HG02678 (cell line): ENCODE measurements around the gene C1S.
"Not testable (repeated sequence)": the region's sequence is repeated elsewhere in the genome, so short reads cannot be mapped to it uniquely, and the experiment has no call there.

ENCODE experiments used
- ATAC-seq: cut with Tn5 transposase; IDR thresholded peaks from one replicate; pipeline ENCODE4 v1.9.1; 2021; ENCODE audit warnings: mild to moderate bottlenecking, moderate library complexity; ENCODE audit not compliant: unreplicated experiment

Gene C1S

DNA sequence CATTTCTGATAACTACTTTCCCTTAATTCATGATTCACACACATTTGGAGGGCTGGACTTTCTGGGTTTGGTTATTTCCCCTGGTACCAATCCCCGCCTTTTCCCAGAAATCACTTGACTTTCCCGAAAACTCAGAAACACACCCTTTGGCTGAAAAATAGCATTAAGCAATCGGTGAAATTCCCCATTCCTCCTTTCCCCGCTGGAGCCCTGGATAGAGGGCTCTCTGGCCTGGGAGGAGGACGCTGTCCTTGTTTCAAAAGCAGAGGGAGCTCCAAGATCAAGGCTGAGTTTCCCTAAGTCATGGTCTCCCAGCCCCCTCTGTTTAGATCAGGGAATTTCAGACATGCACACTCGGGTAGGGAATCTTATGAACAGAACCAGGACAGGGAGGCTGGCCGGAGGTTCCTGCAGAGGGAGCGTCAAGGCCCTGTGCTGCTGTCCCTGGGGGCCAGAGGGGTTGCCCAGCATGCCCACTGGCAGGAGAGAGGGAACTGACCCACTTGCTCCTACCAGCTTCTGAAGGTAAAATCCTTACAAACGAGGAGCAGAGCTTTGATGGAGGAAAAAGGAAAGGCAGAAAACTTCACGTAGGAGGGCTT, at the start of gene C1S:
C1S (plus strand) TSS at position 366 of the 602 bp plus-strand sequence. CDS start 1,195 bp downstream, outside the sequence.
- ATAC-seq: no peak

DNA sequence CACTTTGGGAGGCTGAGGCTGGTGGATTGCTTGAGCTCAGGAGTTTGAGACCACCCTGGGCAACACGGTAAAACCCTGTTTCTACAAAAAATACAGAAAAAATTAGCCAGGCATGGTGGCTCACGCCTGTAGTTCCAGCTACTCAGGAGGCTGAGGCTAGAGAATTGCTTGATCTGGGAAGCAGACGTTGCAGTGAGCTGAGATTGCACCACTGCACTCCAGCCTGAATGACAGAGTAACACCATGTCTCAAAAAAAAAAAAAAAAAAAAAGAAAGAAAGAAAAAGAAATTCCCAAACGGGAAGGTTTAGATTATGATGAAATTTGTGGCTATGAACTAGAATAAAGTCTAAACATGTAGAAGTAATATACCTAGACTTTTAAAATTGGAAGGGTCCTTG, 49.1 kb upstream of the C1S start:
- ATAC-seq: not testable (repeated sequence)

DNA sequence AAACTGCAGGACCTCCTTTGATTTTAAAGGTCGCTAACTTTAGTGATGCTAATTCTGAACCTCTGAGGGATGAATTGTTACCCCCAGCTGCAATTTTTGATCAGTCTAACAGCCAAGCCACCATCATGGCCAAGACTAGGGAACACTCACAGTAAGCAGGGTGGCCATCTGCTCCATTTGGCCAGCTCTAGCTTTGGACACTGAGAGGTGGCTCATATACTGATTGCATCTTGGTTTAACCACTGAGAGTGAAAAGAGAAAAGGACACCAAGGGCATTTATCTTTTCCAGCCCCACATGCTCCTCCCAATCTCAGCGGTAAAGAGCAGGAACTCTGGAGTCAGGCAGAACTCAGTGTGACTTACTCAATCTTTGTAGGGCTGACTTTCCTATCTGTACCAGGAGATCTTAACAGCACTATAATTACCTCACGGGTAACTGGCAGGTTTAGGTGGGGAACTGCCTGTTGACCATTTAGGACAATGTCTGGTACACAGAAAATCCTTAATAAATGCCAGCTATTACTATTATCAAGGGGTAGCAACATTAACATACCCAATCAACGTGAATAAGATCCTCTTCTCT, 48.4 kb upstream of the C1S start:
- no peak for ATAC-seq

DNA sequence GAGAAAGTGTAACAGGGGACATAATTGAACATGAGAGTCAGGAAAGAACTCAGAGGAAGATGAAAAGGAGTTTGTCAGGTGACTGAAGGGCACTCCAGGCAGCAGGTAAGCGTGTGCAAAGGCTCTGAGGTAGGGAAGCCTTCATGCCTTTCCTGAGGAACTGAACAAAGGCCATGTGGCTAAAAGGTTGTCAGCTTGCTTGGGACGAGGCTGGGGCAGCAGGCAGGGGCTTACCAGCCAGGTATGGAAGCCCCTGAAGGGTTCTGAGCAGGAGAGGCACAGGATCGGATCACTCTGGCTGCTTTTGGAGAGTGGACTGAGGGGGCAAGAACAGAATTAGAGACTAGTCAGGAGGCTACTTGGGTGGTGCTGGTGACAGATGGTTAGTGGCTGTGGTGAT, 47.4 kb upstream of the C1S start:
- no peak for ATAC-seq

DNA sequence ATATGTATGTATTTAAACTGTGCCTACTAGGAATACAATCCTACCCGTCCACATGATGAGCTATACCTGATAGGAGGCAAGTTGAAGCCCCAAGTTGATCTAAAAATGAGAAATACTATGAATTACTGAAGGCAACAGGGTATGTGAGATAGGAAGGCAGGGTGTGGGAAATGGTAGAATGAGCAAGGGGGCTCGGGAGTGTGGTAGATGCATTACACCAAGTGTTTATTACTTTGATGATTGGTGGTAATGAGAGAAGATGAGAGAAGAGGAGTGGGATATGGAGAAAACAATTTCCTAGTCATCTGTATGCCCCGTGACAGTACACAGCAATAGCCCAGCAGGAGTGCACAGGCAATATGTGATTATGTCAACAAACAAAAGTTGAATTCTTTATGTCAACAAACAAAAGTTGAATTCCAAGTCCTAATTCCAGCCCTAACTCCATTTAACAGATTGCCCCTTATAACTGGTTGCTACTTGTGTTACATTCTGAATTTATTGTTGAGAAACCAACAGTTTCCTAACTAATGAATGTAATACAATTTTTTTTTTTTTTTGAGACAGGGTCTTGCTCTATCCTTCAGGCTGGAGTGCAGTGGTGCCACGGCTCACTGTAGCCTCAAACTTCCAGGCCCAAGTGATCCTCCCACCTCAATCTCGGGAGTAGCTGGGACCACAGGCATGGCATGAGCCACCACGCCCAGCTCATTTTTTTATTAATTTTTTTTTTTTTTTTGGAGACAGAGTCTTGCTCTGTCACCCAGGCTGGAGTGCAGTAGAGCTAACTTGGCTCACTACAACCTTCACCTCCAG, 44.8 kb upstream of the C1S start:
- no peak for ATAC-seq

DNA sequence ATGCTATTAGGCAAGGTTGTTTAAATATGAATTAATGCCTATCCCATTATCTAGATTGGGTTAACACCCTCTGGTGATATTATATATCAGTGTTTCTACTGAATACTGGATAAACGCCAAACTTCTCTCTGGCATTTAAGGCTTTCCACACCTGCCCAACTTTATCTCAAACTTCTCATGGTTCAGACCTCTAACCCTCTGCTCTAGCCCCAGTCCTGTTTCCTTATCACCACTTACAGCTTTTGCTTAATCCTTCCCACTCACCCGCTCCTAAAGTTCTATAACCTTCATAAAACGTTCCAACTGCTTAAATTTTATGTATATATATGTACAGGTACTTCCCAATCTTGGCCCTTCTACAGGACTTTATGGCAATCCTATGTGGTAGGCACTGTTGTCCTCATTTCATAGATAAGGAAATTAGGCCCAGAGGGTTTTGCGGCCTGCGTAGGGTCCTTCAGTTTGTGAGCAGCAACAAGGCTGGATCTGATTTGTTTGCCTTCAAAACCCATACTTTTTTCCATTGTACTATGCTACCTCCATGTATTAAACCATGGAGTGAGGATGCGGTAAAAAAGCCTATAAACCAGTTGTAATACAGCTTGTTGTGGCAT, 43.5 kb upstream of the C1S start:
- ATAC-seq: no peak

DNA sequence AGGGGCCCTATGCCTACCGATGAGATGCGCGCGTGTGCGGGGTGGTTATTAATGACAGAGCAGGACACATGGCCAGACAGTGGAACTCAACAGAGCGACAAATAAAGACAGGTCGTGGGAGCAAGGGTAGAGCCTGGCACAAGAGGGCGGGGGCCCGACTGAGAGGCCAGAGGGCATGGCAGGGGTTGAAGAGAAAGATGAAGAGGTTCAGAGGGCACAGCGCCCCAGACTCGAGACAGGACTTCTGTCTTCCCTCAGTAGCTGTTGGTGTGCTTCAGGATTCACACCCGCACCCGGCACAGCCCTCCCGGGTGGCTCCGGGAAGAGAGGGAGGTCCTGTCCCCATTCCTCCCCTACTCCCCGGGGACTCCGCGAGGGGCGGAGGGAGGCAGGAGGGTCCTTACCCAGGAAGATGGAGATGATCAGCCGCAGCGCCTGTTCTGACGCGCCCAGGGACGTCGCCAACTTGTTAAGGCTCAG, 42.6 kb upstream of the C1S start:
- ATAC-seq: peak; percentile 22

DNA sequence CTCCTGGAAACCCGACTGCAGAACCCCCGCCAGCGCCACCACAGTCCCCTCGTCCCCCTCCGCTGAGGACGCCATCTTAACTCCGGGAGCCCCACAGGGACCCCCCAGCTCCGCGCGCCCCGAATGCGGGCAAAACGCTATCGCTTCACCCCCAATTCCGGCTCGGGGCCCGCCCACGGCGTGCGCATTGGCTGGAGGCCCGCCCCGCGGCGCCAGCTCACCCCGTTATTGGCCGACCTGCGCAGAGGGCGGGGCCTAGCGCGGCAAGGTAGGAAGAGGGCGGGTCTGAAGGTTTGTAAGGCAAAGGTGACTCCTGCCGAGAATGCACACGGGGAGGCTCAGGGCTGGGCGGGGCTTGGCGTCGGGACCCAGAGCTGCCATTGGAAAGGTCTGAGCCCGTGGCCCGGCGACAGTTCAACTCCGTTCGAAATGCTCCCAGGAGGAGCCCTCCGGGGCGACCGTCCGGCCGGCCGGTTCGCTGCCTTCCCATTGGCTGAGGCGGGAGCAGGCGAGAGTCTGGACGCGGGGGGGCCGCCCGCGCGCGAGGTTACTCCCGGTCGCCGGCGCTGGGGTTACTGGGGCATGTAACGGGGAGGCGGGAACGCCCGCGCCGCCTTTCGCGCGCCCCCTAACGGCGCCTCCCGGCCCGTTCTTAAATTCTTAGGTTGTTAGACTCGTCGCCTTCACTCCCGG, 42.0 kb upstream of the C1S start, which contains the start of gene LPCAT3:
LPCAT3 (minus strand) TSS at position 127 of the 693 bp plus-strand sequence; CDS start at position 75, 52 bp downstream.
- ATAC-seq: peak; percentile 91

DNA sequence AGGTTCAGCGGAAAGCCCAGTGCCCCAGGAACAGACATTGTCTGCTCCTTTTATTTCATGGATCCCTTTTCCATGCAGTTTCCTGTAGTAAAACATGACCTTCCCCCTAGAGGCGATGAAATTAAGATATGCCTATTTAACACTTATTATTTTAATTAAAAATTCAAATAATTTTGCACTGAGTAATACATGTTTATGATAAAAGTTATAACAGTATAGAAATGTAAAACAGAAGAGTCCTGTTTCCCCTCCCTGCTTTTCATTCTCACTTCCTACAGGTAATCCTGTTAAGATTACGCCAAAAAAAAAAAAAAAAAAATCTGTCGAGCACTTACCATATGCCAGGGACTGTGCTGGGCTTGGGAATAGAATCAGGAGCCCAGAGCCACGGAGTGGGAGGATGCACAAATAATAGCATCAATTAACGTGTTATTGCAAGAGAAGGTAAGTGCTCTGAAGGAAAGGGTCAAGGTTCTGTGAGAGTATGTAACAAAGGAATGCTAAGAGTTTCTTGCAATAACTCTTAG, 41.4 kb upstream of the C1S start:
- ATAC-seq: no peak

DNA sequence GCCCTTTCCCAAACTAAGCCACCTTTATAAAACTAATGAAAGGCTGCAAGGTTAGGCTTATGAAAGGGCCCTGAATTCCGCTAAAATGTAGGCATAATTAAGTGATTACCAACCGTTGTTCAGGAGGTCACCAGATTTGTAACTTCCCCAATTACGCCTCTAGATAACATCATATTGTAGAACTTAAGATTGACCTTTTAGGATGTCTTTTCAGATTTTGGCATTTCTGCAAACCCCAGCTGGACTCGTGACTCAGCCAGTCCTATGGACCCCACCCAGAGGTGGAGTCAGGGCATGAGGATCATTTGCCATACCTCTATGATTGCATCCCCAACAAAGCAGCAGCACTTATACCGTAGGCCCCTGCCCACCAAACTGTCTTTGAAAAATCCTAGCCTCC, 38.6 kb upstream of the C1S start:
- ATAC-seq: no peak

DNA sequence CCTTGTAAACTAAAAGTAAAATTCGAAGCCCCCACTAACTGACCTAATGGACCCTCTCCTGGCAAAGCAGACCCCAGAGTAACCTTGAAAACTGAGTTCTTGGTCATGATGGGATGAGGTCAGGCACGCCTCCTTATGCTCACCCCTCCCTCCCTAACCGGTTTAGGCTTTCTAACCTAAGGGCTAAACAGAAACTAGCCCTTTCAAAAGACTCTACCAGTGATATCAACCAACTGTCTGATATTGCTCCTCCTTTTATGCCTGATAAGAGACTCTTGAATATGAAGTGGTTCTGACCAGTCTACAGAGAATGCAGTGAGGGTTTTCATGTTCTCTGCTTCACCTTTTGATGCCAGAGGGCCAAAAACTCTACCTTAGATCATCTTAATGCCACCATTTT, 37.4 kb upstream of the C1S start:
- ATAC-seq: no peak

DNA sequence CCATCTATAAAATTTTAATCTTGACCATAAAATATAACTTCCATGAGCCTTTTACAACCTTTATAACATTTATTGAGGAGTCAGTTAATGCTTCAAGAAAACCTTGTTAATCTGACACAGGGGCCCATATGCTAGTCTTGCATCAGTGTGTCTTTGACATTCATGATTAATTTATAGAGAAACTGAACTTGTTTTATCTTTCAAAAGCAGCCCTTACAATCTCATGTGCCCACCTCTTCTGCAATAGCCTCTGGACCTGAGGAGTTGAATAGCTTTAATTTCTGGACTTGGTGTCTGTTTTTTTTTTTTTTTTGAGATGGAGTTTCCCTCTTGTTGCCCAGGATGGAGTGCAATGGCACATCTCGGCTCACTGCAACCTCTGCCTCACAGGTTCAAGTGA, 33.7 kb upstream of the C1S start:
- ATAC-seq: no peak

DNA sequence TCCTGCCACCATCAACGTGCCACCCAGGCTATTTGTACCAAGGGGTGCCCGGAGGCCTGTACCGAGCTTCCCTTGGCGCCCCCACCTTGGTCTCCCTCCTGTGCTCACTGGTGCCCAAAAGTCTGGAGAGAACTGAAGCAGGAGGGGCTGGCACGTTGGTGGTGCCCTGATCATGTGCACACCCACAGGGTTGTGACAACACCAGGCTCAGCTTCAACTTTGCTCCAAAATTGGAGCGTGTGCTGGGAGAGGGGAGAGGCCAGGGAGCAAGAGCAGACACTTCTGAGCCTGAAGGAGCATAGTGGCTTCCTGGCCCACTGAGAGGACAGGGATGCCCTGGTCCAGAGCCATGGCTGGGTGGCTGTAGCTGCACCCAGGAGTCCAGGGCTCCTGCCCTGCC, 29.2 kb upstream of the C1S start:
- ATAC-seq: no peak

DNA sequence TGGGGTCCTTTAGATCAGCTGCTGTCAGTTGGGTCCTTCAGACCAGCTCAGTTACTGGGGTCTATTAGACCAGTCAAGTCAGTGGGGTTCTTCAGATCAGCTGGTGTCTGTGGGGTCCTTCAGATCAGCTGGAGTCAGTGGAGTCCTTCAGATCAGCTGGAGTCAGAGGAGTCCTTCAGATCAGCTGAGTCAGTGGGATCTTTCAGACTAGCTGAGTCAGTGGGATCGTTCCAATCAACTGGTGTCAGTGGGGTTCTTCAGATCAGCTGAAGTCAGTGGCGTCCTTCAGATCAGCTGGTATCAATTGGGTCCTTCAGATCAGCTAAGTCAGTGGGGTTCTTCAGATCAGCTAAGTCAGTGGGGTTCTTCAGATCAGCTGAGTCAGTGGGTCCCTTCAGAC, 27.5 kb upstream of the C1S start:
- no peak for ATAC-seq

DNA sequence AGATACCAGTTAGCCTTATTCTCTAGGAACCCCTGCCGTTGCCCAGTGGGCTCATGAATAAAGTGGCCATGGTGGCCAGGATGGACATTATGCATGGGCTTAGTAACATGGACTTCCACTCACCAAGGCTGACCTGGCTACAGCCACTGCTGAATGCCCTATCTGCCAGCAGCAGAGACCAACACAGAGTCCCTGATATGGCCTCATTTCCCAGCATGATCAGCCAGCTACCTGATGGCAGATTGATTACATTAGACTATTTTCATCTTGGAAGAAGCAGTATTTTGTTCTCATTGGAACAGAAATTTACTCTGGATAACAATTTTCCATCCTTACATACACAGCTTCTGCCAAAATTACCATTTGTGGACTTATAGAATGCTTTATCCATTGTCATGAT, 26.1 kb upstream of the C1S start:
- ATAC-seq: no peak

DNA sequence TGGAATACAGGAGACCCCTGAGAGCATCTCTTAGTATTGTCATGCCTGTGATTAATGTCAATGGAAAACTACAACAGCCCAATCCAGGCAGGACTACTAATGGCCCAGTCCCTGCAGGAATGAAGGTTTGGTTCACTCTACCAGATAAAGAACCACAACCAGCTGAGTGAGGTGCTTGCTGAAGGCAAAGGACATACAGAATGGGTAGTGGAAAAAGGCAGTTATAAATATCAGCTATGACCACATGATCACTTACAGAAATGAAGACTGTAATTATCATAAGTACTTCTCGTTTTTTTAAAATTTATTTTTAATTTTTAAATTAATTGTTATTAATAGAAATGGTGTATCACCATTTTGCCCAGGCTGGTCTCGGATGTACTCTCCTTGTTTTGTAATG, 25.1 kb upstream of the C1S start:
- ATAC-seq: no peak

DNA sequence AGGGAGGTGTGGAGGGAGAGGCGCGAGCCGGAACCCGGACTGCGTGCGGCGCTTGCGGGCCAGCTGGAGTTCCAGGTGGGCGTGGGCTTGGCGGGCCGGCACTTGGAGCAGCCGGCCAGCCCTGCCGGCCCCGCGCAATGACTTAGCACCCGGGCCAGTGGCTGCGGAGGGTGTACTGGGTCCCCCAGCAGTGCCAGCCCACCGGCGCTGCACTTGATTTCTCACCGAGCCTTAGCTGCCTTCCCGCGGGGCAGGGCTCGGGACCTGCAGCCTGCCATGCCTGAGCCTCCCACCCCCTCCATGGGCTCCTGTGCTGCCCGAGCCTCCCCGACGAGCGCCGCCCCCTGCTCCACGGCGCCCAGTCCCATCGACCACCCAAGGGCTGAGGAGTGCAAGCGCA, 23.1 kb upstream of the C1S start:
- not testable (repeated sequence) for ATAC-seq

DNA sequence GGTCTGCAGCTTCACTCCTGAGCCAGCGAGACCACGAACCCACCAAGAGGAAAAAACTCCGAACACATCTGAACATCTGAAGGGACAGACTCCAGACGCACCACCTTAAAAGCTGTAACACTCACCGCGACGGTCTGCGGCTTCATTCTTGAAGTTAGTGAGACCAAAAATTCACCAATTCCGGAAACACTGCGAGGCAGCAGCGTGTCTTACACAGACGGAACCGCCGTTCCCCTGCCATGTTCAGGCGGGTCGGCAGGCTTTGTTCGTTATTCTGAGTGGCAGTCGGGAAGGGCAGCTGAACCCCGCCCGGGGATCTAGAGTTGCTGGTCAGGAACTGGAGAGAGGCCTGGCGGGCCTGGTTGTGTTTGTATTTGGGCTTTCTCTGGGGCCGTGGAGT, 21.9 kb upstream of the C1S start:
- ATAC-seq: no peak

DNA sequence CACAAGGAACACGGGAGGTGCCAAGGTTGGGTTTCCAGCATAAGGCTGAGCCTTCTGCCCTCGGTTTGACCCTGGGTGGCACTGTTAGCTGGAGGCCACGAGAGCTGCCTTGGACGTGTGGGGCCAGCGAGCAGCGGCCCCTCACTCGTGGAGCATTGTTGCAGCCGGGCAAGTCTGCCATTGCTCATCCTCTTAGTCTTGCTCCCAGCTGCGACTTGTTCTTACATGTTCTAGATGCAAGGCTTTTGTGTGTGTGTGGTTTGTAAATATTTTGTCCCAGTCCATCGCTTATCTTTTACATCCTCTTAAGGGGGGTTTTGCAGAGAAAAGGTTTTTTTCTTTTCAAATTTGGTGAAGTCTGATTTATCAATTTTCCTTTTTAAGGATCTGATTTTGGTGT, 21.1 kb upstream of the C1S start:
- ATAC-seq: no peak

DNA sequence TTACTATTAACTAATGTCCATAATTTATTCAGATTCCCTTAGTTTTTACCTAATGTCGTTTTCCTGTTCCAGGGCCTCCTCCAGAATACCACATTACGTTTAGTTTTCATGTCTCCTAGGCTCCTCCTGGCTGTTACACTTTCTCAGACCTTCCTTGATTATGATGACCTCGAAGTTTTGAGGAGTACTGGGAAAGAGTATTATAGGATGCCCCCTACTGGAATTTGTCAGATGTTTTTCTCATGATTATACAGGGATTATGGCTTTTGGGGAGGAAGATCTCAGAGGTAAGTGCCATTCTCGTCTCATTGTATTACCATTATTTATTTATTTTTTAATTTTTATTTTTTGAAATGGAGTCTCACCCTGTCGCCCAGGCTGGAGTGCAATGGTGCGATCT, 17.7 kb upstream of the C1S start:
- no peak for ATAC-seq

DNA sequence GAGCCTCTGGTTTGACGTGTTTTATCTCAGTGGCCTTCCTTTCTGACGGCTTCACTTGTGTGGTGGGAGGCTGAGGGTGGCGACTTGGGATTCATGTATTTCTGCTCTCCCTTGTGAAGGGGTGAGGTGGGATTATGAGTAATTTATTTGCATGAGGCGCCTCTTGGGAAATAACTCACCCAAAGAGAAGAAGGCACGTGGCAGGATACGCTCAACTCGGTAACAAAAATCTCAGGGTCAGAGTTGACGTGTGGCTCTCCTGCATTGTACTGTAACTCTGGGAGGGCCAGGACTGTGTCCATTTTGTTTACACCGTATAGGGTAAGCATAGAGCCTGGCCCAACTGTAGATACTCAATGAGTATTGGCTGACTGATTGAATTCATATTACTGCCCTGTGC, 14.6 kb upstream of the C1S start:
- ATAC-seq: no peak
